OCI-LY3 (cell line): ENCODE measurements around the gene MATN1.

Source experiments
- H2AFZ ChIP-seq: fragments of 200-600, 300-600 bp; shearing (Covaris generic); 2 replicates; pipeline ENCODE4 v1.6.0; 2014; ENCODE audit warnings: antibody characterized with exemption, low read depth, low read length
- H3K27ac ChIP-seq: fragments of 200-600, 300-600 bp; sonication (generic); 2 replicates; pipeline ENCODE4 v1.5.1; 2014; ENCODE audit warnings: mild to moderate bottlenecking, low read length, moderate library complexity, mixed read lengths
- H3K27me3 ChIP-seq: fragments of 200-600, 300-600 bp; sonication (generic); 2 replicates; pipeline ENCODE4 v1.6.1; 2014; ENCODE audit warnings: low read depth, low read length, mixed read lengths
- H3K36me3 ChIP-seq: fragments of 200-600, 300-600 bp; sonication (generic); replicated peaks from 2 replicates; pipeline ENCODE3; 2014; ENCODE audit warnings: low read depth, low read length, mixed read lengths
- H3K4me1 ChIP-seq: fragments of 300-600, 200-600 bp; sonication (generic); 2 replicates; pipeline ENCODE4 v1.6.1; 2014; ENCODE audit warnings: low read length, mixed read lengths
- H3K4me2 ChIP-seq: fragments of 200-600, 300-600 bp; sonication (generic); 2 replicates; pipeline ENCODE4 v1.6.1; 2014; ENCODE audit warnings: low read length, mixed read lengths
- H3K4me3 ChIP-seq: fragments of 300-600, 200-600 bp; sonication (generic); 2 replicates; pipeline ENCODE4 v1.5.1; 2014; ENCODE audit warnings: antibody characterized with exemption, mild to moderate bottlenecking, low read length, moderate library complexity
- H3K79me2 ChIP-seq: fragments of 300-600, 200-600 bp; shearing (Covaris generic); 2 replicates; pipeline ENCODE4 v1.6.1; 2014; ENCODE audit warnings: mild to moderate bottlenecking, low read length, mixed read lengths
- H3K9ac ChIP-seq: fragments of 300-600, 200-600 bp; shearing (Covaris generic); 2 replicates; pipeline ENCODE4 v1.6.0; 2014; ENCODE audit warnings: mild to moderate bottlenecking, low read length, moderate library complexity
- H3K9me3 ChIP-seq: fragments of 200-600, 300-600 bp; shearing (Covaris generic); 2 replicates; pipeline ENCODE4 v1.6.1; 2014; ENCODE audit warnings: low read length, mixed read lengths; ENCODE audit not compliant: insufficient read depth
- H4K20me1 ChIP-seq: fragments of 200-600, 300-600 bp; sonication (generic); 2 replicates; pipeline ENCODE4 v1.6.1; 2016; ENCODE audit warnings: low read length, mixed read lengths; ENCODE audit not compliant: insufficient read depth
- EZH2phosphoT487 ChIP-seq: fragments of 200-600 bp; shearing (Covaris generic); IDR thresholded peaks from 2 replicates; pipeline ENCODE4 v1.6.1; 2018; ENCODE audit warnings: antibody characterized with exemption, mixed run types, low read depth
- TF ChIP-seq, protein P1 (sequence below): fragments of 200-600, 300-600 bp; sonication (generic); IDR thresholded peaks from 2 replicates; pipeline ENCODE4 v1.5.1; 2014; ENCODE audit warnings: antibody characterized with exemption, low read length, low read depth

MATN1 gene

DNA sequence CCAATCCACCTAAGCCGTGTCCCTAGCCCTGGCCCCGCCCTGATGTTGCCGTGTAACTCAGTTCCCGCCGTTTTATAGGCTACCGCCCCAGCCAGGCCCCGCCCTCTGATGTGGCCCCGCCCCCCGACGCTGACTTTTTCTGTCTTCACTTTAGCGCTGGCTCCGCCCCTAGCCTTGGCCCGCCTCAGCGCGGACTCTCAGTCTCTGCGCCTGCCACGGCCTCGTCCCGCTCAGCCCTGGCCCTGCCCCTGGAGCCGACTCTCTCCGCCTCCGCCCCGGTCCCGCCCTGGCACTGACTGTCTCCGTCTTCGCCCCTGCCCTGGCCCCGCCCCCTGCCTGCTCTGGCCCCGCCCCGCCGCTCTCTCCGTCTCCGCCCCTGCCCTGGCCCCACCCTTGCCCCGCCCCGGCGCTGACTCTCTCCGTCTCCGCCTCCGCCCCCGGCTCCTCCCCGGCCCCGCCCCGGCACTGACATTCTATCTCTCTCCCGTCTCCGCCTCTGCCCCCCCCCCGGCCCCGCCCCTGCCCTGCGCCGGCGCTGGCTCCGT is 5.2 kb downstream of the MATN1 start:
- Histone ChIP-seq H2AFZ (no peak overlapping the region), H3K36me3 (no peaks in the 10 kb centered on the region), H3K27me3 (no peaks in the 10 kb centered on the region), H3K9me3 (no peaks in the 10 kb centered on the region), H3K4me1 (peaks cover 16% of the 10 kb centered on the region), H4K20me1 (no peaks in the 10 kb centered on the region), H3K4me2 (peak overlapping the region; percentile 62), H3K79me2 (no peaks in the 10 kb centered on the region), H3K9ac (no peak overlapping the region), H3K27ac (no peak overlapping the region), H3K4me3 (peak overlapping the region; percentile 71)
- TF ChIP-seq EZH2phosphoT487, result no peak
- TF ChIP-seq, protein P1, sequence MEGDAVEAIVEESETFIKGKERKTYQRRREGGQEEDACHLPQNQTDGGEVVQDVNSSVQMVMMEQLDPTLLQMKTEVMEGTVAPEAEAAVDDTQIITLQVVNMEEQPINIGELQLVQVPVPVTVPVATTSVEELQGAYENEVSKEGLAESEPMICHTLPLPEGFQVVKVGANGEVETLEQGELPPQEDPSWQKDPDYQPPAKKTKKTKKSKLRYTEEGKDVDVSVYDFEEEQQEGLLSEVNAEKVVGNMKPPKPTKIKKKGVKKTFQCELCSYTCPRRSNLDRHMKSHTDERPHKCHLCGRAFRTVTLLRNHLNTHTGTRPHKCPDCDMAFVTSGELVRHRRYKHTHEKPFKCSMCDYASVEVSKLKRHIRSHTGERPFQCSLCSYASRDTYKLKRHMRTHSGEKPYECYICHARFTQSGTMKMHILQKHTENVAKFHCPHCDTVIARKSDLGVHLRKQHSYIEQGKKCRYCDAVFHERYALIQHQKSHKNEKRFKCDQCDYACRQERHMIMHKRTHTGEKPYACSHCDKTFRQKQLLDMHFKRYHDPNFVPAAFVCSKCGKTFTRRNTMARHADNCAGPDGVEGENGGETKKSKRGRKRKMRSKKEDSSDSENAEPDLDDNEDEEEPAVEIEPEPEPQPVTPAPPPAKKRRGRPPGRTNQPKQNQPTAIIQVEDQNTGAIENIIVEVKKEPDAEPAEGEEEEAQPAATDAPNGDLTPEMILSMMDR, result no peak

DNA sequence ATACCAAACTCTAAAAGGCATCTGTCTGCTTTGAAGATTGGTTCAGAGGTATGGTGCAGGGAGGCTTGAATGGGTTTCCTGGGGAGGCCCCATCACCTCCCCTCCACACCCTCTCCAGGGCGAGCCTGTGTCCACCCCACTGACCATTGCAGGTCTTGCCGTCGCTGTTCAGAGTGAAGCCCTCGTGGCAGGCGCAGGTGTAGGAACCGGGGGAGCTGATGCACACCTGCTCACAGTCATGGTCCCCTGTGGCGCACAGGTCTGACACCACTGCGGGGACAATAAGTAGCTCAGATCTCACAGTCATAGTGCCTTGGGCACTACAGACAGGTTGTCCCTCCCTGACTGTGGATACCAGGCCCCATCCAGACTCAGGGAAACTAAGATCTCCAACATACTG is 6.7 kb downstream of the MATN1 start:
- peaks cover 16% of the 10 kb centered on the region for H3K4me1 ChIP-seq
- H4K20me1 ChIP-seq, result no peaks in the 10 kb centered on the region
- no peak for TF ChIP-seq EZH2phosphoT487
- TF ChIP-seq, protein P1, result no peak
- no peak overlapping the region for H3K4me2 ChIP-seq
- H3K9me3 ChIP-seq, result no peaks in the 10 kb centered on the region
- no peak overlapping the region for H3K27ac ChIP-seq
- H3K79me2 ChIP-seq, result no peaks in the 10 kb centered on the region
- H3K4me3 ChIP-seq, result no peak overlapping the region
- no peak overlapping the region for H2AFZ ChIP-seq
- no peaks in the 10 kb centered on the region for H3K27me3 ChIP-seq
- no peaks in the 10 kb centered on the region for H3K36me3 ChIP-seq
- no peak overlapping the region for H3K9ac ChIP-seq

DNA sequence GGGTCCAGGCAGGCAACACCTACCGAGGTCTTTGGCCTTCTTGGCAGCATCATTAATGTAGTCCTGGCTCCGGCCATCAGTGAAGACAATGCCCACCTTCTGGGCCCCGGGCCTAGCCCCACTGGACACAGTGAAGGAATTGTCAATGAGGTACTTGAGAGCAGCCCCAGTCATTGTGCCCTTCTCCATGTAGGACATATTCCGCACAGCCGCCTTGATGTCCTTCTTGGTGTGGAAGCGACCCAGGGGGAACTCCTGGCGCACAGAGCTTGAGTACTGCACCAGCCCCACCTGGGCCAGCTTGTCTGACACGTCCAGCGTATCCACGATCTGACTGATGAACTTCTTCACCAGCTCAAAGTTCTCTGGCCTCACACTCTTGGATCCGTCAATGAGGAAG is 7.5 kb downstream of the MATN1 start:
- Histone ChIP-seq H3K9ac (no peak overlapping the region), H3K9me3 (no peaks in the 10 kb centered on the region), H4K20me1 (no peaks in the 10 kb centered on the region), H3K27me3 (no peaks in the 10 kb centered on the region), H3K4me1 (peaks cover 15% of the 10 kb centered on the region), H3K4me3 (no peak overlapping the region), H3K4me2 (no peak overlapping the region), H3K36me3 (no peaks in the 10 kb centered on the region), H2AFZ (no peak overlapping the region), H3K27ac (no peak overlapping the region), H3K79me2 (no peaks in the 10 kb centered on the region)
- TF ChIP-seq EZH2phosphoT487, result no peak
- TF ChIP-seq, protein P1, result no peak

DNA sequence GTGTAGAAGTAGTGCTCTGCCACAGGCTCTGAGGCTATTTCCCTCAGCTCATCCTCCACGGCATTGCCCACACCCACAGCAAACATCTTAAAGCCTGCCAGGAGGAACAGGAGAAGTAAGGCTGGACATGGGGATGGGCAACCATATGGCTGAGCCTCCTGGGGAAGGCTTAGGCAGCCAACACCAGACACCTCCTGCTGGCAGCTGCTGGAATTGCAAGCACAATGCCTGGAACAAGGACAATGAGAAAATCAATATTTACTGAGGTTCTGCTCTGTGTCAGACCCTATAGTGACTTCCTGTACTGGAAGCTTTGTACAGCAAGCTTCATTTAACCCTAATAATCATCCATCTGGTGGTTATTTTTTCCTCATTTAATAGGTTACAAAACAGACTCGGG is 8.2 kb downstream of the MATN1 start:
- H3K27ac ChIP-seq, result no peak overlapping the region
- H3K4me1 ChIP-seq, result peaks cover 8% of the 10 kb centered on the region
- no peak overlapping the region for H3K9ac ChIP-seq
- H3K79me2 ChIP-seq, result no peaks in the 10 kb centered on the region
- no peaks in the 10 kb centered on the region for H4K20me1 ChIP-seq
- no peaks in the 10 kb centered on the region for H3K36me3 ChIP-seq
- no peak overlapping the region for H2AFZ ChIP-seq
- no peaks in the 10 kb centered on the region for H3K27me3 ChIP-seq
- no peak overlapping the region for H3K4me3 ChIP-seq
- no peak for TF ChIP-seq EZH2phosphoT487
- TF ChIP-seq, protein P1, result peak; percentile 33
- no peak overlapping the region for H3K4me2 ChIP-seq
- no peaks in the 10 kb centered on the region for H3K9me3 ChIP-seq
